ENCODE measurements around the gene TRPM8. TPM values are rescaled to one million over a fixed set of nuclear protein-coding genes. Genes with fewer than 3 reads are reported as not detected.

Gene TRPM8
- total and polyA plus RNA-seq, 2 of the 8 experiments (the other 6 are each of a cell fraction or from before 2014, with no cell fraction given): 0.18 to 0.54 TPM

- H4K8ac ChIP-seq (ENCODE audit: extremely low read depth, insufficient read depth, low read length): no peak overlapping the region
- 82% methylated on average over 2 of the region's 2 CpGs; no CpG with 5 or more reads in 1 of the 2 experiments for WGBS, 2 experiments (ENCODE audit: extremely low coverage in 1 of 2, insufficient coverage in 1 of 2, insufficient read length in 1 of 2, insufficient replicate concordance in 2 of 2, low coverage in 1 of 2, low lambda C conversion rate in 2 of 2, missing lambda C conversion rate in 1 of 2)
- H2AFZ ChIP-seq (ENCODE audit: low read length): no peak overlapping the region
Observed at GRCh38 chr2:234066587-234066986, 149.4 kb downstream of the TRPM8 start.

More at GRCh38 chr2:234066587-234066986, 149.4 kb downstream of the TRPM8 start:
- no peak overlapping the region for H2AK5ac ChIP-seq (ENCODE audit: low read depth, low read length)
- no peak overlapping the region for H3K56ac ChIP-seq (replicated peaks; ENCODE audit: insufficient read length, low read depth, low read length)
- no peak overlapping the region for H3K27ac ChIP-seq (ENCODE audit: low read depth, low read length)
- no peak for DNase-seq (ENCODE audit: low read depth in 1 of 2, low spot score in 2 of 2)
- H3K36me3 ChIP-seq (ENCODE audit: control insufficient read depth in 2 of 4, insufficient read depth in 4 of 4, low read length in 3 of 4): no peaks in the 10 kb centered on the region
- no peak overlapping the region for H3K23ac ChIP-seq (ENCODE audit: insufficient read length)
- CTCF ChIA-PET (ENCODE audit: partially characterized antibody): no interaction called here
- H3K14ac ChIP-seq (ENCODE audit: insufficient read length): no peak overlapping the region
- H3K4me2 ChIP-seq (ENCODE audit: insufficient read depth in 1 of 2, low read depth in 2 of 2, low read length in 2 of 2): no peak overlapping the region
- H3K79me2 ChIP-seq (ENCODE audit: control insufficient read depth in 1 of 2, insufficient read depth in 2 of 2, low read length in 2 of 2): no peaks in the 10 kb centered on the region
- no peaks in the 10 kb centered on the region for H3K27me3 ChIP-seq (replicated peaks in 1 of 4; ENCODE audit: control insufficient read depth in 3 of 4, extremely low read depth in 1 of 4, insufficient read depth in 3 of 4, low read length in 3 of 4)
- H3K9me3 ChIP-seq (ENCODE audit: insufficient read depth in 2 of 2, low read depth in 1 of 2, low read length in 1 of 2): peaks cover 3 to 4% of the 10 kb centered on the region in 2 experiments; a peak in 2 of 4 replicates
- H3K18ac ChIP-seq (ENCODE audit: extremely low read depth, low read length): no peak overlapping the region
- H3K4ac ChIP-seq (replicated peaks; ENCODE audit: insufficient read length, low read depth, low read length): no peak overlapping the region
- H2BK5ac ChIP-seq (ENCODE audit: low read depth, low read length): no peak overlapping the region
- H4K20me1 ChIP-seq (replicated peaks in 1 of 2; ENCODE audit: control insufficient read depth in 1 of 2, insufficient read depth in 2 of 2, low read length in 2 of 2): no peaks in the 10 kb centered on the region
- H3K4me1 ChIP-seq (replicated peaks in 1 of 4; ENCODE audit: control insufficient read depth in 3 of 4, insufficient read depth in 4 of 4, low read length in 3 of 4): peaks cover 0 to 2% (median 0%) of the 10 kb centered on the region in 4 experiments; a peak in 1 of 7 replicates
- no peak overlapping the region for H2BK12ac ChIP-seq (ENCODE audit: low read depth, low read length)
- no peak overlapping the region for H4K91ac ChIP-seq (replicated peaks; ENCODE audit: insufficient read length, low read length)
- no peak overlapping the region for H3K4me3 ChIP-seq (ENCODE audit: extremely low read depth in 1 of 4, insufficient read depth in 2 of 4, low read depth in 3 of 4, low read length in 4 of 4)
- no peak overlapping the region for H4K5ac ChIP-seq (ENCODE audit: insufficient read length, low read depth, low read length)
- no peak overlapping the region for H2BK15ac ChIP-seq (ENCODE audit: low read length)
- no peak overlapping the region for H3K9ac ChIP-seq (replicated peaks in 1 of 4; ENCODE audit: extremely low read depth in 1 of 4, low read depth in 3 of 4, low read length in 3 of 4)
- no peak overlapping the region for H2BK20ac ChIP-seq (ENCODE audit: low read length)
- TF ChIP-seq RXRA (IDR thresholded peaks at IDR 0.05; ENCODE audit: insufficient read depth, low read depth, low read length): no peak
- H3K23me2 ChIP-seq (ENCODE audit: low read depth, low read length): no peaks in the 10 kb centered on the region
- H3K79me1 ChIP-seq (ENCODE audit: low read depth, low read length): no peaks in the 10 kb centered on the region
- POLR2A ChIA-PET (ENCODE audit: partially characterized antibody): no interaction called here
- no peak for FAIRE-seq
- no peak overlapping the region for H2BK120ac ChIP-seq (replicated peaks; ENCODE audit: low read depth, low read length)

Other genes starting within 250 kb of the TRPM8 start
- gene UGT1A9, start 245.5 kb upstream of the TRPM8 start, total RNA-seq (2021; fragmentation: NEBNext Ultra II Directional; extraction: Animal tissue kit (Norgen Biotek cat#: 25700)): not detected in 2 replicates
- gene UGT1A9, start 245.5 kb upstream of the TRPM8 start, polyA plus RNA-seq (2011; rRNA removed): not detected in 2 replicates
- not detected in 2 replicates for gene UGT1A7, start 235.5 kb upstream of the TRPM8 start, total RNA-seq (2021; fragmentation: NEBNext Ultra II Directional; extraction: Animal tissue kit (Norgen Biotek cat#: 25700))
- not detected in 2 replicates for gene UGT1A7, start 235.5 kb upstream of the TRPM8 start, polyA plus RNA-seq (2011; rRNA removed)
- not detected in 2 replicates for gene UGT1A6, start 224.5 kb upstream of the TRPM8 start, total RNA-seq (2021; fragmentation: NEBNext Ultra II Directional; extraction: Animal tissue kit (Norgen Biotek cat#: 25700))
- gene UGT1A6, start 224.5 kb upstream of the TRPM8 start, polyA plus RNA-seq (2011; rRNA removed): not detected in 2 replicates
- not detected in 2 replicates for gene UGT1A5, start 204.5 kb upstream of the TRPM8 start, total RNA-seq (2021; fragmentation: NEBNext Ultra II Directional; extraction: Animal tissue kit (Norgen Biotek cat#: 25700))
- gene UGT1A5, start 204.5 kb upstream of the TRPM8 start, polyA plus RNA-seq (2011; rRNA removed): not detected in 2 replicates
- gene UGT1A4, start 198.6 kb upstream of the TRPM8 start, total RNA-seq (2021; fragmentation: NEBNext Ultra II Directional; extraction: Animal tissue kit (Norgen Biotek cat#: 25700)): not detected in 2 replicates
- gene UGT1A4, start 198.6 kb upstream of the TRPM8 start, polyA plus RNA-seq (2011; rRNA removed): not detected in 2 replicates
- not detected in 2 replicates for gene UGT1A3, start 188.3 kb upstream of the TRPM8 start, total RNA-seq (2021; fragmentation: NEBNext Ultra II Directional; extraction: Animal tissue kit (Norgen Biotek cat#: 25700))
- gene UGT1A3, start 188.3 kb upstream of the TRPM8 start, polyA plus RNA-seq (2011; rRNA removed): not detected in 2 replicates
- gene UGT1A1, start 157.1 kb upstream of the TRPM8 start, total RNA-seq (2021; fragmentation: NEBNext Ultra II Directional; extraction: Animal tissue kit (Norgen Biotek cat#: 25700)): not detected in 2 replicates
- not detected in 2 replicates for gene UGT1A1, start 157.1 kb upstream of the TRPM8 start, polyA plus RNA-seq (2011; rRNA removed)
- not detected in 2 replicates for gene MROH2A, start 139.0 kb upstream of the TRPM8 start, total RNA-seq (2021; fragmentation: NEBNext Ultra II Directional; extraction: Animal tissue kit (Norgen Biotek cat#: 25700))
- gene MROH2A, start 139.0 kb upstream of the TRPM8 start, polyA plus RNA-seq (2011; rRNA removed): not detected in 2 replicates
- gene HJURP, start 62.8 kb upstream of the TRPM8 start, total RNA-seq (2021; fragmentation: NEBNext Ultra II Directional; extraction: Animal tissue kit (Norgen Biotek cat#: 25700)): 56.6 and 60.5 TPM in 2 replicates
- 39.3 and 49.3 TPM in 2 replicates for gene HJURP, start 62.8 kb upstream of the TRPM8 start, polyA plus RNA-seq (2011; rRNA removed)
- gene SPP2, start 133.3 kb downstream of the TRPM8 start, total RNA-seq (2021; fragmentation: NEBNext Ultra II Directional; extraction: Animal tissue kit (Norgen Biotek cat#: 25700)): not detected in 2 replicates
- gene SPP2, start 133.3 kb downstream of the TRPM8 start, polyA plus RNA-seq (2011; rRNA removed): not detected in 2 replicates